DOHH2 (cell line): ENCODE results near the gene GLS2.
"Not testable (repeated sequence)": the region's sequence is repeated elsewhere in the genome, so short reads cannot be mapped to it uniquely, and the experiment has no call there.

Experiments used
- H3F3A ChIP-seq: fragments of 200-600 bp; sonication (generic), shearing (Covaris generic); 2 replicates; pipeline ENCODE4 v1.6.0; 2016; ENCODE audit warnings: antibody characterized with exemption, mild to moderate bottlenecking; ENCODE audit not compliant: control insufficient read depth, insufficient read depth
- H3K27ac ChIP-seq: fragments of 200-600 bp; sonication (generic); 2 replicates; pipeline ENCODE4 v1.5.1; 2014; ENCODE audit warnings: low read depth, mild to moderate bottlenecking, low read length, moderate library complexity
- H3K27me3 ChIP-seq: fragments of 200-600 bp; sonication (generic); 2 replicates; pipeline ENCODE4 v1.6.1; 2014; ENCODE audit warnings: mild to moderate bottlenecking, low read length, mixed read lengths; ENCODE audit not compliant: control insufficient read depth
- H3K36me3 ChIP-seq: fragments of 200-600 bp; sonication (generic); 2 replicates; pipeline ENCODE4 v1.6.1; 2014; ENCODE audit warnings: mild to moderate bottlenecking, low read length, moderate library complexity, mixed read lengths; ENCODE audit not compliant: control insufficient read depth
- H3K4me1 ChIP-seq: fragments of 200-600 bp; sonication (generic); 2 replicates; pipeline ENCODE4 v1.6.1; 2014; ENCODE audit warnings: mild to moderate bottlenecking, low read length, mixed read lengths; ENCODE audit not compliant: control insufficient read depth
- H3K4me2 ChIP-seq: fragments of 200-600 bp; sonication (generic); 2 replicates; pipeline ENCODE4 v1.6.0; 2014; ENCODE audit warnings: mild to moderate bottlenecking, low read length, moderate library complexity
- H3K4me3 ChIP-seq: fragments of 200-600 bp; sonication (generic); 2 replicates; pipeline ENCODE4 v1.5.1; 2014; ENCODE audit warnings: mild to moderate bottlenecking, low read length, mixed read lengths
- H3K79me2 ChIP-seq: fragments of 200-600 bp; sonication (generic); 2 replicates; pipeline ENCODE4 v1.6.1; 2014; ENCODE audit warnings: mild to moderate bottlenecking, low read length, mixed read lengths; ENCODE audit not compliant: control insufficient read depth
- H3K9me2 ChIP-seq: fragments of 200-600 bp; sonication (generic); replicated peaks from 2 replicates; pipeline ENCODE4 v1.6.1; 2014; ENCODE audit warnings: mild to moderate bottlenecking, low read length, mixed read lengths; ENCODE audit not compliant: control insufficient read depth
- H3K9me3 ChIP-seq: fragments of 200-600 bp; sonication (generic); 2 replicates; pipeline ENCODE4 v1.6.1; 2014; ENCODE audit warnings: antibody characterized with exemption, low read length, mixed read lengths; ENCODE audit not compliant: control insufficient read depth, insufficient read depth
- H4K20me1 ChIP-seq: fragments of 200-600 bp; sonication (generic); 2 replicates; pipeline ENCODE4 v1.6.0; 2014; ENCODE audit warnings: low read depth, mild to moderate bottlenecking, antibody characterized with exemption, low read length, moderate library complexity; ENCODE audit not compliant: control insufficient read depth, insufficient read depth
- CTCF ChIP-seq: fragments of 200-600 bp; sonication (generic); IDR thresholded peaks from one replicate; pipeline ENCODE4 v1.5.1; 2014; ENCODE audit warnings: antibody characterized with exemption, mild to moderate bottlenecking, low read depth, low read length; ENCODE audit not compliant: poor library complexity, severe bottlenecking
- EZH2phosphoT487 ChIP-seq: fragments of 200-600 bp; sonication (generic); IDR thresholded peaks from 2 replicates; pipeline ENCODE4 v1.6.1; 2017; ENCODE audit warnings: borderline replicate concordance, mild to moderate bottlenecking, antibody characterized with exemption, low read length, moderate library complexity, mixed read lengths

Gene GLS2

GRCh38 chr12:56493409-56494105 lies 5.6 kb upstream of the GLS2 start:
- H3K9me3 ChIP-seq, H3K4me1 ChIP-seq, H3K79me2 ChIP-seq, H3K27ac ChIP-seq, H3K9me2 ChIP-seq, H3K36me3 ChIP-seq, H4K20me1 ChIP-seq, H3K4me2 ChIP-seq, H3K4me3 ChIP-seq, H3F3A ChIP-seq: not testable (repeated sequence)
- peaks cover 19% of the 10 kb centered on the region for H3K27me3 ChIP-seq

- Histone ChIP-seq H3F3A (no peaks in the 10 kb centered on the region), H3K79me2 (no peaks in the 10 kb centered on the region), H3K4me3 (no peak overlapping the region), H3K27ac (no peak overlapping the region), H4K20me1 (no peaks in the 10 kb centered on the region), H3K4me2 (no peak overlapping the region), H3K9me3 (no peaks in the 10 kb centered on the region), H3K27me3 (peaks cover 36% of the 10 kb centered on the region), H3K9me2 (no peaks in the 10 kb centered on the region), H3K36me3 (no peaks in the 10 kb centered on the region), H3K4me1 (no peaks in the 10 kb centered on the region)
- no peak for TF ChIP-seq EZH2phosphoT487
- TF ChIP-seq CTCF = no peak
Observed at GRCh38 chr12:56490360-56490759, 2.4 kb upstream of the GLS2 start.

GRCh38 chr12:56487448-56488040 lies 417 bp downstream of the GLS2 start:
- Histone ChIP-seq H3K36me3 (no peaks in the 10 kb centered on the region), H3K4me2 (no peak overlapping the region), H3K4me1 (no peaks in the 10 kb centered on the region), H3K9me2 (no peaks in the 10 kb centered on the region), H3K9me3 (no peaks in the 10 kb centered on the region), H3K79me2 (no peaks in the 10 kb centered on the region), H3K27me3 (peaks cover 39% of the 10 kb centered on the region), H4K20me1 (no peaks in the 10 kb centered on the region), H3K27ac (no peak overlapping the region), H3K4me3 (no peak overlapping the region), H3F3A (no peaks in the 10 kb centered on the region)
- no peak for TF ChIP-seq EZH2phosphoT487
- no peak for TF ChIP-seq CTCF

- H3K9me2 ChIP-seq = no peaks in the 10 kb centered on the region
- no peak for TF ChIP-seq CTCF
- no peak for TF ChIP-seq EZH2phosphoT487
- H3K4me1 ChIP-seq = no peaks in the 10 kb centered on the region
- no peak overlapping the region for H3K4me2 ChIP-seq
- H3K9me3 ChIP-seq = no peaks in the 10 kb centered on the region
- H3K79me2 ChIP-seq = no peaks in the 10 kb centered on the region
- no peak overlapping the region for H3K4me3 ChIP-seq
- H3K27me3 ChIP-seq = peaks cover 39% of the 10 kb centered on the region
- H3F3A ChIP-seq = no peaks in the 10 kb centered on the region
- H4K20me1 ChIP-seq = no peaks in the 10 kb centered on the region
- no peak overlapping the region for H3K27ac ChIP-seq
- H3K36me3 ChIP-seq = no peaks in the 10 kb centered on the region
Observed at GRCh38 chr12:56486694-56487093, 1.3 kb downstream of the GLS2 start.
